Uterus (tissue), 2 donors: ENCODE data around the gene DDX51.

ENCODE experiments used
- CTCF ChIP-seq, 4 experiments: fragments of 200-600 bp in 2 of 4; fragments of 450-650 bp in 2 of 4; sonication (generic) in 2 of 4; IDR thresholded peaks; one replicate each; pipeline ENCODE4 v1.5.1; 2016 to 2019; ENCODE audit warnings: antibody characterized with exemption in 4 of 4, mild to moderate bottlenecking in 2 of 4, moderate library complexity in 1 of 4
- POLR2A ChIP-seq, 2 donors: fragments of 450-650 bp; IDR thresholded peaks; one replicate each; pipeline ENCODE4 v1.6.1; 2016; ENCODE audit warnings: antibody characterized with exemption in 2 of 2, mild to moderate bottlenecking in 1 of 2, moderate library complexity in 1 of 2

DNA sequence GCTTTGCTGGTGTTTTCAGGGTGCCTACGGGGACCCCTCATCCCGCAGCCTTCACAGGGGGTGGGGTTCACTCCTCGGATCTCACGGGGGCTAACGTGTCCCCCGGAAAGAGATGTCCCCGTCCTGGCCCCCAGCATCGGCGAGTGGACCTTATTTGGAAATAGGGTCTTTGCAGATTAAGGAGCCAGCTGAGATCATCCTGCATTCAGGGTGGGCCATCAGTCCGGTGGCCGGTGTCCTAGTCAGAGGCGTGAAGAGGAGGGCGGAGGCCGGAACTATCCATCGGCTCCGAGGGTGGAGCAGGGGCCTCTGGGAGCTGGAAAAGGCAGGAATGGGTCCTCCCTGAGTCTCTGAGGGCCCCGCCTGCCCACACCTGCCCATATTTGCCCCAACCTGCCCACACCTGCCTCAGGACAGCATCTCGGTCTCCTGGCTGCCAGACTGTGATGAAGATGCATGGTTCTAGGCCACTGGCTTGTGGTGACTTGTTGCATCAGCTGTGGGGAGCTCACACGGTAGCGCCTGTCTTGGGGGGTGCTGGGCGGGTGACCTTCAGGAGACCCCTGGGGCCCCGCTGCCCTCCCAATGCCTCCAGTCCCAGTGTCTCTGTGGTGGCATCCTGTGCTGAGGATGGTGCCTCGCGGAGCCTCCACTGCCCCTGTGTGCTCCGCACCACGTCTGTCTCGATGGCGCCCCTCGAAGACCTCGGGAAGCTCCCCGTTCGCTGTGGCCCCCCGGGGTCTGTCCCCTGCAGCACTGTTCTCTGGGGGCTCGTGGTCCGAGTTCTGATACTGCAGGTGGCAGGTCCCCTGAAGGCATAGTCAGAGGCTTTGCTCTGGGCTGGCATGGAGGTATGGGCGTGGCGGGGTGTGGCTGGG, 14.8 kb upstream of the DDX51 start:
- no peak for TF ChIP-seq CTCF (IDR thresholded peaks at IDR 0.05)
- no peak for TF ChIP-seq POLR2A (IDR thresholded peaks at IDR 0.05)
